Heart left ventricle (tissue), 16 donors: ENCODE results near the gene DCHS1. TPM values are rescaled to one million over a fixed set of nuclear protein-coding genes. Genes with fewer than 3 reads are reported as not detected.

ENCODE experiments used
- ATAC-seq, 4 donors: fragments of 200-7000 bp; cut with Tn5 transposase; one replicate each; pipeline ENCODE4 v1.9.1; 2020 to 2022; ENCODE audit warnings: moderate library complexity in 4 of 4, mild to moderate bottlenecking in 3 of 4, moderate number of reproducible peaks in 1 of 4
- DNase-seq, 5 donors: peaks; one replicate each; pipeline ENCODE4 v3.0.0-alpha.2; 2020
- H3K27ac ChIP-seq, 12 donors: fragments of 200-600 bp; sonication (generic) in 4 of 12; one replicate each; pipeline versions ENCODE4 v1.5.0 to v1.8.0; 2016 to 2022; ENCODE audit warnings: mild to moderate bottlenecking in 2 of 12
- H3K27me3 ChIP-seq, 9 donors: fragments of 200-600 bp; sonication (generic) in 2 of 9; one replicate each; pipeline versions ENCODE4 v1.5.1 to v1.8.0; 2016 to 2022; ENCODE audit warnings: mild to moderate bottlenecking in 3 of 9
- H3K36me3 ChIP-seq, 9 donors: fragments of 200-600 bp; sonication (generic) in 2 of 9; one replicate each; pipeline versions ENCODE4 v1.5.0 to v1.8.0; 2018 to 2022; ENCODE audit warnings: mild to moderate bottlenecking in 2 of 9
- H3K4me1 ChIP-seq, 12 donors: fragments of 200-600 bp; sonication (generic) in 4 of 12; one replicate each; pipeline versions ENCODE4 v1.5.0 to v1.8.0; 2016 to 2022; ENCODE audit warnings: mild to moderate bottlenecking in 3 of 12
- H3K4me3 ChIP-seq, 12 donors: fragments of 200-600 bp; sonication (generic) in 4 of 12; one replicate each; pipeline versions ENCODE4 v1.5.0 to v1.8.0; 2017 to 2022; ENCODE audit warnings: mild to moderate bottlenecking in 9 of 12, moderate library complexity in 4 of 12
- H3K9me3 ChIP-seq, 12 donors: fragments of 200-600 bp; sonication (generic) in 4 of 12; one replicate each; pipeline versions ENCODE4 v1.5.0 to v1.8.0; 2016 to 2022; ENCODE audit warnings: mild to moderate bottlenecking in 1 of 12
- POLR2A ChIP-seq, 2 donors: fragments of 450-650 bp; IDR thresholded peaks; one replicate each; pipeline ENCODE4 v1.6.1; 2017; ENCODE audit warnings: antibody characterized with exemption in 2 of 2, mild to moderate bottlenecking in 2 of 2, moderate library complexity in 2 of 2
- WGBS, 4 donors: extraction: QIAGEN DNeasy Blood & Tissue Kit in 2 of 4; methylation state at CpG; one replicate each; pipeline versions ENCODE4 v1.1.5 to v1.1.7; 2013 to 2018; 5-methylcytosine and 5-hydroxymethylcytosine counted together
- intact Hi-C, 10 donors: fragments of 100-400 bp; cut with DNase I; formaldehyde crosslinking; loops; one replicate each; pipeline versions ENCODE4 v1.11.1 to v1.14.2; 2022
- polyA plus RNA-seq, 2 donors: library from polyadenylated mRNA; stranded (reverse); fragments of 200-250 nt; gene quantifications; one replicate each; pipeline ENCODE4 v1.2.3, GENCODE V29; 2013
- total RNA-seq, 9 donors: library from RNA; depleted of rRNA in 2 of 9; stranded (reverse); fragments of >200 nt in 2 of 9; fragmentation: NEBNext Ultra II Directional in 3 of 9; extraction: Animal tissue kit (Norgen Biotek cat#: 25700) in 3 of 9; gene quantifications; one replicate each; pipeline versions ENCODE4 v1.1.0 to v1.2.4, GENCODE V29; 2016 to 2023
- TF ChIP-seq, protein P1 (sequence below), 12 donors: fragments of 200-600 bp; sonication (generic) in 4 of 12; IDR thresholded peaks; one replicate each; pipeline versions ENCODE4 v1.5.0 to v1.8.0; 2018 to 2022; ENCODE audit warnings: antibody characterized with exemption in 12 of 12, mild to moderate bottlenecking in 5 of 12
- donor health status: ischemic (EF 13 %, LVEDD 7.1; RV severe dilation, severe dysfunction).
- donor health status: healthy with polysubstance abuse.
- donor health status: DM: no; HTN: yes; CAD: no.
- donor health status: DM: no; HTN: no; CAD: no.
- donor health status: ischemic (EF 25% LVEDD 6.9; RV normal size, moderate dysfunction).
- donor health status: ischemic (EF 25% LVEDD 5.7; RV mildly dilated, moderate dysfunction).
- donor health status: healthy.
- donor health status: DM: yes; HTN: yes; CAD: no.
- donor health status: ischemic (EF 35%, LVEDD 5.7; RV mildly dilated, moderate dysfunction).
- donor health status: nonischemic (EF 11% LVEDD 7.7; RV severe dilation, severe dysfunction).
- donor health status: DM: yes; HTN: yes; CAD: no.
- donor health status: PGD.
- donor health status: ischemic (EF 29% LVEDD 5.4; RV normal size, mild dysfunction).
- donor health status: nonischemic (EF 23%, LVEDD 6.1; RV moderate dilation, normal function).

DCHS1 gene
- total and polyA plus RNA-seq, 11 donors = 3.6 to 19.6 (median 10.5) TPM

DNA sequence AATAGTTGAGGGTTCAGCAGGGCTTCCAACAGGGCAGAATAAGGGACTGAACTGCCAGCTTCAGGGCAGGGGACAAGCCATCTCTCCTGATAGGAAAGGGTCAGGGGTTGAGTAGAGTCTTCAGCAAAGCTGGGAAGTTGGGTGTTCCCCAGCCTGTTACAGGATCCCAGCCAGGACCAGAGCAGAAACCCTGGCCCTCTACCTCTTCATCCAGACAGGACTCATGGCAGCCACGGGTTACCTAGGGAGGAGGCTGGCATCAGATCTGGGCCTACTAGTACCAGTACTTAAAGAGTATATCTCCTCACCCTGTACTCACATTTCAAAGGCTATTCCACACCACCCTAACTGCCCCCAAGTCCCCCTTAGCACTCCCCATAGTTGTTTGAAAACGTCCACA, 41.2 kb downstream of the DCHS1 start:
- Histone ChIP-seq H3K4me1 (peaks cover 0 to 66% (median 34%) of the 10 kb centered on the region in 12 donors), H3K4me3 (no peak overlapping the region), H3K9me3 (no peaks in the 10 kb centered on the region), H3K27me3 (no peaks in the 10 kb centered on the region), H3K36me3 (peaks cover 0 to 63% (median 49%) of the 10 kb centered on the region in 9 donors), H3K27ac (peak overlapping the region in 1 of 12 donors; percentile 98)
- no peak for ATAC-seq
- WGBS, 4 donors = 87 to 93% (median 91%) methylated on average over 2 of the region's 2 CpGs
- TF ChIP-seq, protein P1, sequence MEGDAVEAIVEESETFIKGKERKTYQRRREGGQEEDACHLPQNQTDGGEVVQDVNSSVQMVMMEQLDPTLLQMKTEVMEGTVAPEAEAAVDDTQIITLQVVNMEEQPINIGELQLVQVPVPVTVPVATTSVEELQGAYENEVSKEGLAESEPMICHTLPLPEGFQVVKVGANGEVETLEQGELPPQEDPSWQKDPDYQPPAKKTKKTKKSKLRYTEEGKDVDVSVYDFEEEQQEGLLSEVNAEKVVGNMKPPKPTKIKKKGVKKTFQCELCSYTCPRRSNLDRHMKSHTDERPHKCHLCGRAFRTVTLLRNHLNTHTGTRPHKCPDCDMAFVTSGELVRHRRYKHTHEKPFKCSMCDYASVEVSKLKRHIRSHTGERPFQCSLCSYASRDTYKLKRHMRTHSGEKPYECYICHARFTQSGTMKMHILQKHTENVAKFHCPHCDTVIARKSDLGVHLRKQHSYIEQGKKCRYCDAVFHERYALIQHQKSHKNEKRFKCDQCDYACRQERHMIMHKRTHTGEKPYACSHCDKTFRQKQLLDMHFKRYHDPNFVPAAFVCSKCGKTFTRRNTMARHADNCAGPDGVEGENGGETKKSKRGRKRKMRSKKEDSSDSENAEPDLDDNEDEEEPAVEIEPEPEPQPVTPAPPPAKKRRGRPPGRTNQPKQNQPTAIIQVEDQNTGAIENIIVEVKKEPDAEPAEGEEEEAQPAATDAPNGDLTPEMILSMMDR (IDR thresholded peaks at IDR 0.05) = no peak
- no peak for TF ChIP-seq POLR2A (IDR thresholded peaks at IDR 0.05)
- DNase-seq = no peak
- intact Hi-C loops = loop anchor here in 5 of 10 donors (5.0 kb wide), 3 partner anchors 43 to 137 kb away; partner anchors contain the start of genes MRPL17 (in 3 of the 5) and DCHS1 (in 1 of the 5)

DNA sequence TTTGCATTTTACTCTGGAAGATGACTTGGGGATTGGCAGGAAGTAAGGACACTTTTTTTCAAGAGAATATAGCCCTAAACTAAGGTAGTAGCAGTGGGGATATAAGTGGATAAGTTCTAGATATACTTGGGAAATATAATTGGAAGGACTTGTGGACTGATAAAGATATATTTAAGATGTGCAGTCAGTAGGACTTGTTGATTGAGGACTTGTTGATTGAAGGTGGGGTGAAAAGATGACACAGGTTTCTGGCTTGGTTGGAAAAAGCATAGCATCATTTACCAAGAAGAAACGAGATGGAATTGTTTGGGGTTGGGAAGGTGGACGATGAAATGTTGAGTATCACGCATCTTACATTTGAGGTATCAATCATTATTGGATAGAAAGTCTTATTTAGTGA, 42.1 kb downstream of the DCHS1 start:
- ATAC-seq = no peak
- Histone ChIP-seq H3K4me1 (peaks cover 0 to 72% (median 32%) of the 10 kb centered on the region in 12 donors), H3K27ac (peak overlapping the region in 9 of 12 donors; percentile 94 to 100 (median 98)), H3K36me3 (peaks cover 0 to 72% (median 58%) of the 10 kb centered on the region in 9 donors), H3K27me3 (no peaks in the 10 kb centered on the region), H3K9me3 (no peaks in the 10 kb centered on the region), H3K4me3 (no peak overlapping the region)
- 94 to 97% (median 96%) methylated on average over 3 of the region's 3 CpGs for WGBS, 4 donors
- TF ChIP-seq, protein P1 (IDR thresholded peaks at IDR 0.05) = no peak
- no peak for TF ChIP-seq POLR2A (IDR thresholded peaks at IDR 0.05)
- no peak for DNase-seq
- intact Hi-C loops = loop anchor here in 7 of 10 donors (2.0 to 5.0 kb wide), 4 partner anchors 44 to 136 kb away; partner anchors contain the start of genes MRPL17 (in 6 of the 7) and DCHS1 (in 1 of the 7)

- Histone ChIP-seq H3K27me3 (no peaks in the 10 kb centered on the region), H3K27ac (peak within 1 kb of the TSS; percentile 90 to 100 (median 98)), H3K4me1 (peaks cover 3 to 72% (median 35%) of the 10 kb centered on the region in 12 donors), H3K9me3 (no peaks in the 10 kb centered on the region), H3K4me3 (peak within 1 kb of the TSS; percentile 52 to 93 (median 78)), H3K36me3 (peaks cover 0 to 83% (median 69%) of the 10 kb centered on the region in 9 donors)
- ATAC-seq = peak; percentile 94 to 96 (median 95)
- WGBS, 4 donors = 0 to 1% (median 1%) methylated on average over 33 to 51 of the region's 51 CpGs
- intact Hi-C loops = loop anchor here in 8 of 10 donors (1.0 to 5.0 kb wide), 5 partner anchors 45 to 135 kb away; partner anchors contain the start of genes MRPL17 (in 7 of the 8) and DCHS1 (in 1 of the 8)
- peak in 1 of 2 donors; percentile 94 for TF ChIP-seq POLR2A (IDR thresholded peaks at IDR 0.05)
- TF ChIP-seq, protein P1 (IDR thresholded peaks at IDR 0.05) = peak in 11 of 12 donors; percentile 6 to 49 (median 36)
- DNase-seq = peak; percentile 99
Measured at GRCh38 chr11:6612213-6613041, 43.2 kb downstream of the DCHS1 start, which contains the start of gene TAF10. Gene TAF10 (minus strand): TSS chr11:6612216. CDS start chr11:6612189, 27 bp downstream.

GRCh38 chr11:6611963-6612212, 43.7 kb downstream of the DCHS1 start:
- WGBS, 4 donors = 0 to 1% (median 1%) methylated on average over 35 to 36 of the region's 36 CpGs; no CpG with 5 or more reads in 1 of the 4 donors
- Histone ChIP-seq H3K4me1 (peaks cover 4 to 72% (median 38%) of the 10 kb centered on the region in 12 donors), H3K36me3 (peaks cover 0 to 84% (median 67%) of the 10 kb centered on the region in 9 donors), H3K27me3 (no peaks in the 10 kb centered on the region), H3K27ac (peak overlapping the region; percentile 90 to 100 (median 98)), H3K4me3 (peak overlapping the region; percentile 52 to 93 (median 78)), H3K9me3 (no peaks in the 10 kb centered on the region)
- intact Hi-C loops = loop anchor here in 8 of 10 donors (1.0 to 5.0 kb wide), 5 partner anchors 45 to 135 kb away; partner anchors contain the start of genes MRPL17 (in 7 of the 8) and DCHS1 (in 1 of the 8)
- ATAC-seq (no peak), DNase-seq (no peak)
- TF ChIP-seq, protein P1 (IDR thresholded peaks at IDR 0.05) = no peak
- TF ChIP-seq POLR2A (IDR thresholded peaks at IDR 0.05) = no peak
